Gastrocnemius medialis (tissue), 4 donors: ENCODE measurements around the gene FAM83G. TPM values are rescaled to one million over a fixed set of nuclear protein-coding genes. Genes with fewer than 3 reads are reported as not detected.

Source experiments
- ATAC-seq, 2 donors: fragments of 150-250 bp; one replicate each; pipeline ENCODE4 v1.9.1; 2016
- DNase-seq, 2 donors: peaks; one replicate each; pipeline ENCODE4 v3.0.0-alpha.2; 2019
- H3K27ac ChIP-seq, 4 donors: fragments of 200-600 bp; sonication (generic); 1 replicate in 1 of 4; 2 replicates in 3 of 4; pipeline ENCODE4 v1.5.1; 2016 to 2018; ENCODE audit warnings: mild to moderate bottlenecking in 2 of 4, moderate library complexity in 1 of 4
- H3K27me3 ChIP-seq, 3 donors: fragments of 200-600 bp; sonication (generic) in 2 of 3; 1 replicate in 1 of 3; 2 replicates in 2 of 3; pipeline versions ENCODE4 v1.5.1 to v1.6.0; 2016 to 2019; ENCODE audit warnings: mild to moderate bottlenecking in 1 of 3, moderate library complexity in 1 of 3
- H3K36me3 ChIP-seq, 2 donors: fragments of 200-600 bp; sonication (generic) in 1 of 2; one replicate each; pipeline ENCODE4 v1.5.1; 2017 to 2018
- H3K4me1 ChIP-seq, 2 donors: fragments of 200-600 bp; sonication (generic) in 1 of 2; one replicate each; pipeline ENCODE4 v1.5.1; 2016 to 2017; ENCODE audit warnings: mild to moderate bottlenecking in 2 of 2
- H3K4me3 ChIP-seq, 4 donors: fragments of 200-600 bp; sonication (generic) in 3 of 4; 1 replicate in 1 of 4; 2 replicates in 3 of 4; pipeline ENCODE4 v1.5.1; 2016 to 2019; ENCODE audit warnings: mild to moderate bottlenecking in 2 of 4
- H3K9me3 ChIP-seq, 3 donors: fragments of 200-600 bp; sonication (generic) in 2 of 3; 1 replicate in 1 of 3; 2 replicates in 2 of 3; pipeline ENCODE4 v1.5.1; 2016 to 2019
- CTCF ChIP-seq, 5 experiments: fragments of 450-650 bp in 3 of 5; fragments of 200-600 bp in 2 of 5; sonication (generic) in 2 of 5; IDR thresholded peaks in 4 of 5; conservative IDR thresholded peaks in 1 of 5; 1 replicate in 4 of 5; 2 replicates in 1 of 5; pipeline ENCODE4 v1.5.1; 2016 to 2019; ENCODE audit warnings: antibody characterized with exemption in 5 of 5, mild to moderate bottlenecking in 3 of 5, moderate library complexity in 3 of 5
- POLR2A ChIP-seq, 2 donors: fragments of 450-650 bp; IDR thresholded peaks; one replicate each; pipeline ENCODE4 v1.6.1; 2017; ENCODE audit warnings: antibody characterized with exemption in 2 of 2, mild to moderate bottlenecking in 2 of 2, moderate library complexity in 2 of 2
- in situ Hi-C, 4 donors: fragments of 200-750 bp; cut with MboI; loops; one replicate each; pipeline versions ENCODE4 v1.15.0 to v1.8.0; 2017; ENCODE audit warnings: low sequenced_read_pairs in 4 of 4
- intact Hi-C: fragments of 100-400 bp; cut with DNase I; formaldehyde crosslinking; loops from one replicate; pipeline ENCODE4 v1.15.1; 2023; ENCODE audit warnings: low total_unique reads
- total RNA-seq, 4 donors: library from RNA; depleted of rRNA; stranded (reverse); fragments of >200 nt; gene quantifications; one replicate each; pipeline versions ENCODE4 v1.1.0 to v1.2.3, GENCODE V29; 2016

The FAM83G gene
- total RNA-seq, 4 donors from 2014 or later = 8.2 to 25.6 (median 16.9) TPM

- no peak overlapping the region for H3K27ac ChIP-seq
- H3K36me3 ChIP-seq = no peaks in the 10 kb centered on the region
- intact Hi-C loops (no loop called here), in situ Hi-C loops (loop anchor here in 1 of 4 donors (25.0 kb wide), 1 partner anchor 194 kb away; no protein-coding TSS in a partner anchor)
- no peak for TF ChIP-seq CTCF (IDR thresholded peaks at IDR 0.05 in 4 of 5, conservative IDR thresholded peaks at IDR 0.05 in 1 of 5)
- no peak for TF ChIP-seq POLR2A (IDR thresholded peaks at IDR 0.05)
- ATAC-seq (no peak), DNase-seq (no peak)
- H3K4me1 ChIP-seq = peaks cover 0 to 10% of the 10 kb centered on the region in 2 donors
- peaks cover 0 to 2% (median 0%) of the 10 kb centered on the region in 3 donors for H3K27me3 ChIP-seq
- no peak overlapping the region for H3K4me3 ChIP-seq
- no peaks in the 10 kb centered on the region for H3K9me3 ChIP-seq
These were observed 2.1 kb upstream of the FAM83G start for GRCh38 chr17:19006698-19007097.

- Histone ChIP-seq H3K27ac (no peak overlapping the region), H3K36me3 (no peaks in the 10 kb centered on the region), H3K27me3 (peaks cover 0 to 2% (median 0%) of the 10 kb centered on the region in 3 donors), H3K4me1 (peaks cover 0 to 10% of the 10 kb centered on the region in 2 donors), H3K9me3 (no peaks in the 10 kb centered on the region), H3K4me3 (no peak overlapping the region)
- no peak for DNase-seq
- in situ Hi-C loops = loop anchor here in 1 of 4 donors (25.0 kb wide), 1 partner anchor 194 kb away; no protein-coding TSS in a partner anchor
- TF ChIP-seq POLR2A (IDR thresholded peaks at IDR 0.05) = no peak
- no peak for TF ChIP-seq CTCF (IDR thresholded peaks at IDR 0.05 in 4 of 5, conservative IDR thresholded peaks at IDR 0.05 in 1 of 5)
- ATAC-seq = no peak
- intact Hi-C loops = no loop called here
These were observed 1.3 kb upstream of the FAM83G start for GRCh38 chr17:19005789-19006430.

- peaks cover 0 to 10% of the 10 kb centered on the region in 2 donors for H3K4me1 ChIP-seq
- no peaks in the 10 kb centered on the region for H3K36me3 ChIP-seq
- H3K27ac ChIP-seq = peak overlapping the region; percentile 35 to 69 (median 62)
- intact Hi-C loops (no loop called here), in situ Hi-C loops (loop anchor here in 1 of 4 donors (25.0 kb wide), 1 partner anchor 193 kb away; no protein-coding TSS in a partner anchor)
- DNase-seq (no peak), ATAC-seq (no peak)
- peak overlapping the region; percentile 65 to 75 (median 70) for H3K4me3 ChIP-seq
- peaks cover 0 to 2% (median 0%) of the 10 kb centered on the region in 3 donors for H3K27me3 ChIP-seq
- no peaks in the 10 kb centered on the region for H3K9me3 ChIP-seq
- TF ChIP-seq CTCF (IDR thresholded peaks at IDR 0.05 in 4 of 5, conservative IDR thresholded peaks at IDR 0.05 in 1 of 5) (no peak), POLR2A (IDR thresholded peaks at IDR 0.05) (no peak)
These were observed 691 bp upstream of the FAM83G start for GRCh38 chr17:19005137-19005773.

- DNase-seq (no peak), ATAC-seq (peak in 1 of 2 donors; percentile 14)
- H3K4me1 ChIP-seq = peaks cover 0 to 10% of the 10 kb centered on the region in 2 donors
- peak overlapping the region in 3 of 4 donors; percentile 34 to 69 (median 62) for H3K27ac ChIP-seq
- peak overlapping the region; percentile 65 to 75 (median 70) for H3K4me3 ChIP-seq
- TF ChIP-seq POLR2A (IDR thresholded peaks at IDR 0.05) (no peak), CTCF (IDR thresholded peaks at IDR 0.05 in 4 of 5, conservative IDR thresholded peaks at IDR 0.05 in 1 of 5) (no peak)
- no peaks in the 10 kb centered on the region for H3K9me3 ChIP-seq
- H3K36me3 ChIP-seq = no peaks in the 10 kb centered on the region
- H3K27me3 ChIP-seq = peaks cover 0 to 2% (median 0%) of the 10 kb centered on the region in 3 donors
- intact Hi-C loops (no loop called here), in situ Hi-C loops (loop anchor here in 1 of 4 donors (25.0 kb wide), 1 partner anchor 191 kb away; no protein-coding TSS in a partner anchor)
These were observed 782 bp downstream of the FAM83G start for GRCh38 chr17:19003543-19004420.
